HG02970 (cell line): Measurements from ENCODE around the gene OR2A12.
"Not testable (repeated sequence)": the region's sequence is repeated elsewhere in the genome, so short reads cannot be mapped to it uniquely, and the experiment has no call there.

ENCODE experiments used
- ATAC-seq: cut with Tn5 transposase; IDR thresholded peaks from one replicate; pipeline ENCODE4 v1.9.1; 2021; ENCODE audit warnings: mild to moderate bottlenecking, moderate library complexity, moderate number of reproducible peaks; ENCODE audit not compliant: unreplicated experiment, low FRiP score

Gene OR2A12

GRCh38 chr7:144085978-144086377 is at the start of gene OR2A12:
OR2A12 (plus strand) TSS chr7:144086278; CDS start chr7:144095108, 8,830 bp downstream.
- no peak for ATAC-seq

GRCh38 chr7:144036302-144036885 is 49.7 kb upstream of the OR2A12 start:
- ATAC-seq: no peak

GRCh38 chr7:144037414-144038035 is 48.6 kb upstream of the OR2A12 start:
- no peak for ATAC-seq

- ATAC-seq: no peak
These were observed 47.2 kb upstream of the OR2A12 start for GRCh38 chr7:144038887-144039286.

- ATAC-seq: no peak
These were observed 37.4 kb upstream of the OR2A12 start, which contains the start of gene OR2A5 for GRCh38 chr7:144048648-144049047. OR2A5 (plus strand) TSS chr7:144048948; CDS start chr7:144050402, 1,454 bp downstream.

- no peak for ATAC-seq
These were observed 36.6 kb upstream of the OR2A12 start for GRCh38 chr7:144049491-144049890.

- no peak for ATAC-seq
These were observed 36.0 kb upstream of the OR2A12 start for GRCh38 chr7:144050093-144050492.

- not testable (repeated sequence) for ATAC-seq
These were observed 35.2 kb upstream of the OR2A12 start for GRCh38 chr7:144050884-144051283.

GRCh38 chr7:144057954-144058353 is 28.1 kb upstream of the OR2A12 start:
- ATAC-seq: no peak

- ATAC-seq: no peak
These were observed 22.4 kb upstream of the OR2A12 start for GRCh38 chr7:144063710-144064109.

- ATAC-seq: no peak
These were observed 16.6 kb upstream of the OR2A12 start, which contains the start of gene OR2A25 for GRCh38 chr7:144069511-144069910. OR2A25 (plus strand) TSS chr7:144069811; CDS start chr7:144074220, 4,409 bp downstream.

GRCh38 chr7:144069953-144070352 is 16.1 kb upstream of the OR2A12 start:
- ATAC-seq: no peak

GRCh38 chr7:144074374-144074773 is 11.7 kb upstream of the OR2A12 start:
- no peak for ATAC-seq

GRCh38 chr7:144086730-144087129 is 652 bp downstream of the OR2A12 start:
- no peak for ATAC-seq

GRCh38 chr7:144087230-144087629 is 1.2 kb downstream of the OR2A12 start:
- no peak for ATAC-seq

- ATAC-seq: no peak
These were observed 4.6 kb downstream of the OR2A12 start for GRCh38 chr7:144090667-144091066.

- ATAC-seq: no peak
These were observed 12.7 kb downstream of the OR2A12 start for GRCh38 chr7:144098776-144099175.

- ATAC-seq: no peak
These were observed 14.5 kb downstream of the OR2A12 start for GRCh38 chr7:144100607-144101006.

- ATAC-seq: no peak
These were observed 16.0 kb downstream of the OR2A12 start for GRCh38 chr7:144102041-144102440.

GRCh38 chr7:144105211-144105610 is 19.1 kb downstream of the OR2A12 start:
- no peak for ATAC-seq

- no peak for ATAC-seq
These were observed 23.2 kb downstream of the OR2A12 start, which contains the start of gene OR2A2 for GRCh38 chr7:144109283-144109682. OR2A2 (plus strand) TSS chr7:144109583; CDS start chr7:144109583, 0 bp downstream.

- no peak for ATAC-seq
These were observed 24.2 kb downstream of the OR2A12 start for GRCh38 chr7:144110272-144110671.
